Measurements from ENCODE around the gene OLFML1. TPM values are rescaled to one million over a fixed set of nuclear protein-coding genes. Genes with fewer than 3 reads are reported as not detected.

OLFML1 gene
- total and polyA plus RNA-seq, 2 of the 13 experiments (the other 11 are each of a cell fraction or from before 2014, with no cell fraction given) = 0.89 to 0.90 TPM

DNA sequence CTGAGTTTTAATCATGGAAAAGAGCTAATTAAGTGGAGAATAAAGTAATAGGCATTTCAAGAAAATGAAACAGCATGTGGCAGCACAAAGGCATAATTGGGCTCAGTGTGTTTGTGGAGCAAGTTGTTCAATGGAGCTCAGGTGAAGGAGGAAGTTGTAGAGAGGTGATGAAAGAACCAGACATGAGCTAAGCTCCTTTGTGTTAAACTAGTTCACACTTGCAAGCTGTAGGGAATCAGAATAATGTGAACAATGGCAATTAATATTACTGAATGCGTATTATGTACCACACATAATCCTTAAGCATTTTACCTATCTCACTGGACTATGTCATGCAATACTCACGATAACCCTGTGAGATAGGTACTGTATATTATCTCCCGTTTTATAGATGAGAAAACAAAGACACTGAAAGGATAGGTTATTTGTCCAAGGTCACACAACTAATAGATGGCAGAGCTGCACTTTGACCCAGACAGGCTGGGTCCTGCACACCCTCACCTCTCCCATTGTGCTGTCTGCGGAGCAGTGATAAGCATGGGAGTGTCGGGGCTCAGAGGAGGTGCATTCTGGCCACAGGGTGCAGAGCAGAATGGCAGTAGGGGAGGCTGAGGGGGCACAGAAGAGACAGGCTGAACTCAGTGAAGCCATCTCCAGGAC, 8.9 kb downstream of the OLFML1 start (continued):
- TF ChIP-seq, protein P1, sequence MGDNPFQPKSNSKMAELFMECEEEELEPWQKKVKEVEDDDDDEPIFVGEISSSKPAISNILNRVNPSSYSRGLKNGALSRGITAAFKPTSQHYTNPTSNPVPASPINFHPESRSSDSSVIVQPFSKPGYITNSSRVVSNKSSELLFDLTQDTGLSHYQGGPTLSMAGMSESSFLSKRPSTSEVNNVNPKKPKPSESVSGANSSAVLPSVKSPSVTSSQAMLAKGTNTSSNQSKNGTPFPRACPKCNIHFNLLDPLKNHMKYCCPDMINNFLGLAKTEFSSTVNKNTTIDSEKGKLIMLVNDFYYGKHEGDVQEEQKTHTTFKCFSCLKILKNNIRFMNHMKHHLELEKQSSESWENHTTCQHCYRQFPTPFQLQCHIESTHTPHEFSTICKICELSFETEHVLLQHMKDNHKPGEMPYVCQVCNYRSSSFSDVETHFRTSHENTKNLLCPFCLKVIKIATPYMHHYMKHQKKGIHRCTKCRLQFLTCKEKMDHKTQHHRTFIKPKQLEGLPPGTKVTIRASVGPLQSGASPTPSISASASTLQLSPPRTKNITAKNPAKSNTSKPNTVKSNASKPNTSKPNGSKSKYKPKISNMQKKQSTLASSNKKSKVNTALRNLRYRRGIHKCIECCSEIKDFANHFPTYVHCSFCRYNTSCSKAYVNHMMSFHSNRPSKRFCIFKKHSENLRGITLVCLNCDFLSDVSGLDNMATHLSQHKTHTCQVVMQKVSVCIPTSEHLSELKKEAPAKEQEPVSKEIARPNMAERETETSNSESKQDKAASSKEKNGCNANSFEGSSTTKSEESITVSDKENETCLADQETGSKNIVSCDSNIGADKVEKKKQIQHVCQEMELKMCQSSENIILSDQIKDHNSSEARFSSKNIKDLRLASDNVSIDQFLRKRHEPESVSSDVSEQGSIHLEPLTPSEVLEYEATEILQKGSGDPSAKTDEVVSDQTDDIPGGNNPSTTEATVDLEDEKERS (CRISPR knock-in tag; IDR thresholded peaks at IDR 0.05) = no peak
- TF ChIP-seq IKZF4 (CRISPR knock-in tag; IDR thresholded peaks at IDR 0.05; ENCODE audit: borderline replicate concordance, low read depth, not compliant biosample characterization) (no peak), HNRNPUL1 (IDR thresholded peaks at IDR 0.05; ENCODE audit: low read depth, low read length) (no peak), ESRRA (CRISPR knock-in tag; IDR thresholded peaks at IDR 0.05; ENCODE audit: low read depth) (peak; percentile 97), GATAD2A (CRISPR knock-in tag; IDR thresholded peaks at IDR 0.05) (0 out of 2 replicates have a peak, but pooled peaks have one; percentile 23), ZMAT3 (CRISPR knock-in tag; conservative IDR thresholded peaks at IDR 0.05) (no peak), SKIL (CRISPR knock-in tag; IDR thresholded peaks at IDR 0.05; ENCODE audit: borderline replicate concordance) (peak; percentile 50; the same call in 1 of the 2 replicates), YEATS4 (CRISPR knock-in tag; IDR thresholded peaks at IDR 0.05; ENCODE audit: borderline replicate concordance) (no peak), ATF6 (CRISPR knock-in tag; conservative IDR thresholded peaks at IDR 0.05) (no peak), TOE1 (CRISPR knock-in tag; IDR thresholded peaks at IDR 0.05) (no peak)
- TF ChIP-seq, protein P2, sequence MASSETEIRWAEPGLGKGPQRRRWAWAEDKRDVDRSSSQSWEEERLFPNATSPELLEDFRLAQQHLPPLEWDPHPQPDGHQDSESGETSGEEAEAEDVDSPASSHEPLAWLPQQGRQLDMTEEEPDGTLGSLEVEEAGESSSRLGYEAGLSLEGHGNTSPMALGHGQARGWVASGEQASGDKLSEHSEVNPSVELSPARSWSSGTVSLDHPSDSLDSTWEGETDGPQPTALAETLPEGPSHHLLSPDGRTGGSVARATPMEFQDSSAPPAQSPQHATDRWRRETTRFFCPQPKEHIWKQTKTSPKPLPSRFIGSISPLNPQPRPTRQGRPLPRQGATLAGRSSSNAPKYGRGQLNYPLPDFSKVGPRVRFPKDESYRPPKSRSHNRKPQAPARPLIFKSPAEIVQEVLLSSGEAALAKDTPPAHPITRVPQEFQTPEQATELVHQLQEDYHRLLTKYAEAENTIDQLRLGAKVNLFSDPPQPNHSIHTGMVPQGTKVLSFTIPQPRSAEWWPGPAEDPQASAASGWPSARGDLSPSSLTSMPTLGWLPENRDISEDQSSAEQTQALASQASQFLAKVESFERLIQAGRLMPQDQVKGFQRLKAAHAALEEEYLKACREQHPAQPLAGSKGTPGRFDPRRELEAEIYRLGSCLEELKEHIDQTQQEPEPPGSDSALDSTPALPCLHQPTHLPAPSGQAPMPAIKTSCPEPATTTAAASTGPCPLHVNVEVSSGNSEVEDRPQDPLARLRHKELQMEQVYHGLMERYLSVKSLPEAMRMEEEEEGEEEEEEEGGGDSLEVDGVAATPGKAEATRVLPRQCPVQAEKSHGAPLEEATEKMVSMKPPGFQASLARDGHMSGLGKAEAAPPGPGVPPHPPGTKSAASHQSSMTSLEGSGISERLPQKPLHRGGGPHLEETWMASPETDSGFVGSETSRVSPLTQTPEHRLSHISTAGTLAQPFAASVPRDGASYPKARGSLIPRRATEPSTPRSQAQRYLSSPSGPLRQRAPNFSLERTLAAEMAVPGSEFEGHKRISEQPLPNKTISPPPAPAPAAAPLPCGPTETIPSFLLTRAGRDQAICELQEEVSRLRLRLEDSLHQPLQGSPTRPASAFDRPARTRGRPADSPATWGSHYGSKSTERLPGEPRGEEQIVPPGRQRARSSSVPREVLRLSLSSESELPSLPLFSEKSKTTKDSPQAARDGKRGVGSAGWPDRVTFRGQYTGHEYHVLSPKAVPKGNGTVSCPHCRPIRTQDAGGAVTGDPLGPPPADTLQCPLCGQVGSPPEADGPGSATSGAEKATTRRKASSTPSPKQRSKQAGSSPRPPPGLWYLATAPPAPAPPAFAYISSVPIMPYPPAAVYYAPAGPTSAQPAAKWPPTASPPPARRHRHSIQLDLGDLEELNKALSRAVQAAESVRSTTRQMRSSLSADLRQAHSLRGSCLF (CRISPR knock-in tag; IDR thresholded peaks at IDR 0.05; ENCODE audit: borderline replicate concordance) = no peak

Data from HepG2 (cell line).